AG04450 (cell line): ENCODE measurements around the gene SYNGR1. TPM values are rescaled to one million over a fixed set of nuclear protein-coding genes. Genes with fewer than 3 reads are reported as not detected.

Source experiments
- CTCF ChIA-PET: fragments of 300-600, 350-600 bp; formaldehyde crosslinking; extraction: SDS; loops from one replicate; lab custom pipeline; 2022; ENCODE audit warnings: antibody characterized with exemption, inconsistent platforms; lab: Charles Lee
- POLR2A ChIA-PET: fragments of 350-600 bp; formaldehyde crosslinking; extraction: SDS; loops from one replicate; lab custom pipeline; 2021; ENCODE audit warnings: antibody characterized with exemption, inconsistent platforms; lab: Yijun Ruan, JAX
- DNase-seq: peaks from one replicate; pipeline ENCODE4 v3.0.0-alpha.2; 2011; ENCODE audit warnings: low read depth, low spot score
- H3K27ac ChIP-seq: one replicate; pipeline ENCODE4 v1.5.1; 2012; ENCODE audit warnings: low read depth, low read length, control low read depth
- H3K27me3 ChIP-seq: one replicate; pipeline ENCODE4 v1.6.0; 2012; ENCODE audit warnings: low read length; ENCODE audit not compliant: control insufficient read depth, insufficient read depth
- H3K4me3 ChIP-seq: 2 replicates; pipeline ENCODE4 v1.5.1; 2011; ENCODE audit warnings: mild to moderate bottlenecking, low read depth, low read length, control low read depth
- H3K9me3 ChIP-seq: 2 replicates; pipeline ENCODE4 v1.5.1; 2012; ENCODE audit warnings: low read length; ENCODE audit not compliant: control insufficient read depth, insufficient read depth
- polyA plus RNA-seq: library from polyadenylated mRNA; depleted of rRNA; stranded (reverse); fragments of >200 nt; gene quantifications from 2 replicates; pipeline ENCODE4 v1.2.3, GENCODE V29; 2011
- TF ChIP-seq, protein P1 (sequence below): IDR thresholded peaks from 2 replicates; pipeline ENCODE4 v1.5.1; 2011; ENCODE audit warnings: low read depth, low read length, control low read depth, inconsistent platforms

SYNGR1 gene
- polyA plus RNA-seq, 1 experiment, result 20.8 TPM

DNA sequence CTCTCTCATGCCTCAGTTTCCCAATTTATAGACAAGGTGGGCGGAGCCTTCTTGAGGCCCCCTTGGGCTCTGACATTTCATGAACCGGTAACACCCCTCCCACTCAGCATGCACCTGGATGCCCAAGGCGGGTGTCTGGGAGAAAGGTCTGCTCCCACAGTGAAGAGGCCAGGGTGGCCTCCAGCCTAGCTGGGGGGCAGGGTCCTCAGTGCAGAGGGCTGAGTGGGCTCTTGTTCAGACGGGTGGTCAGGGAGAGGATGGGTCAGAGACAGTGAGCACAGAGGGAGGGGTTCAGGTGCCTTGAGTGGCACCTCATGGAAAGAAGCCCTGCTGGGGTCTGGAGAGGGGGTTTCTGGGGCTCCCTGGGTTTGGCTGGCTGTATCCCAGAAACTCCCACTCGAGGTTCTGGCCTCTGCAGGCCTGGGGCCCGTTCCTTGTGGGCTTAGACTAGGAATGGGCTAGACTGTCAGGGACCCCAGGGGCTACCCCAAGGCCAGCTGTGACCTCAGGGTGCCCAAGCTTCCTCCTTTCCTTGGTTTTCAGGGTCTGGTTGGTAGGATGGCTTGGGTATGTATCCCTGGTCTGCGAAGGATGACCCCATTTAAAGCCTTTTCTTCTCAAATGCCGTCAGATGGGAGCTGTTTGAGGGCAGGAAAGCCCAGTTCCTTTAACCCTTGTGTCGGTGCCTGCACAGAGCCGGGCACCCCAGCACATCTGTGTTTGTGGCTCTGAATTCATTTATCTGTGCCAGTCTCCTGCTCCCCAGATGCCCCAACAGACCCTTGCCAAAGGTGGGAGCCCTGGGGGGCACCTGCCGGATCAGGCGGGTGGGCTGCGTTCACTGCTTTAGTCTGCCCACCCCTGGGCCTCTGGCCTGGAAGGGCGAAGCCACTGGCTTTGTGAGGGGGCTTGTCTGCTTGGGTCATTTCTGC lies 1.2 kb downstream of the SYNGR1 start:
- no peak overlapping the region for H3K27ac ChIP-seq
- no peaks in the 10 kb centered on the region for H3K27me3 ChIP-seq
- H3K4me3 ChIP-seq, result peak overlapping the region; percentile 74
- DNase-seq, result no peak
- TF ChIP-seq, protein P1, sequence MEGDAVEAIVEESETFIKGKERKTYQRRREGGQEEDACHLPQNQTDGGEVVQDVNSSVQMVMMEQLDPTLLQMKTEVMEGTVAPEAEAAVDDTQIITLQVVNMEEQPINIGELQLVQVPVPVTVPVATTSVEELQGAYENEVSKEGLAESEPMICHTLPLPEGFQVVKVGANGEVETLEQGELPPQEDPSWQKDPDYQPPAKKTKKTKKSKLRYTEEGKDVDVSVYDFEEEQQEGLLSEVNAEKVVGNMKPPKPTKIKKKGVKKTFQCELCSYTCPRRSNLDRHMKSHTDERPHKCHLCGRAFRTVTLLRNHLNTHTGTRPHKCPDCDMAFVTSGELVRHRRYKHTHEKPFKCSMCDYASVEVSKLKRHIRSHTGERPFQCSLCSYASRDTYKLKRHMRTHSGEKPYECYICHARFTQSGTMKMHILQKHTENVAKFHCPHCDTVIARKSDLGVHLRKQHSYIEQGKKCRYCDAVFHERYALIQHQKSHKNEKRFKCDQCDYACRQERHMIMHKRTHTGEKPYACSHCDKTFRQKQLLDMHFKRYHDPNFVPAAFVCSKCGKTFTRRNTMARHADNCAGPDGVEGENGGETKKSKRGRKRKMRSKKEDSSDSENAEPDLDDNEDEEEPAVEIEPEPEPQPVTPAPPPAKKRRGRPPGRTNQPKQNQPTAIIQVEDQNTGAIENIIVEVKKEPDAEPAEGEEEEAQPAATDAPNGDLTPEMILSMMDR, result no peak
- ChIA-PET CTCF (no interaction called here), POLR2A (no interaction called here)
- H3K9me3 ChIP-seq, result no peaks in the 10 kb centered on the region

DNA sequence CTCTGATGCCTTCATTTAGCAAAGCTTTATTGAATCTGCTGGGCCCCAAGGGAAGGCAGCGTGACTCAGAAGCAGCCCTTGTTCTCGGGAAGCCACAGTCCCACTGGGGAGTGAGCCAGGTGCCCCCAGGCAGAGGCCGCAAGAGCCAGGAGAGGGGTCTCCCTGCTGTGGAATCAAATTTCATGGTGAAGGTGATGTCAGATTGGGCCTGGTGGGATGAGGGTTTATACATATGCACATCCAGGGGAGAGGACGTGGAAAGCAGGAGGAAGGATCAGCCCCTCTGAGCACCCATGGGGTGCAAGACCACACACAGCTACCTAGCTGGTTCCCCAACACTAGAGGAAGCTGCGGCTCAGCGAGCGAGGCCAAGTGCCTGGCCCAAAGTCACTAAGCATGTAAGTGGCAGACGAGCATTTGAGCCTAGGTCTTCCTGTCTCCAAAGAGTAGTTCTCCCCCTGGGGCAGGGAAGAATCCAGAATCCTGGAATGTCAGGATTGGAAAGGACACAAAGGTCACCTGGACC lies 2.0 kb downstream of the SYNGR1 start:
- H3K4me3 ChIP-seq, result no peak overlapping the region
- no peak for DNase-seq
- TF ChIP-seq, protein P1, result no peak
- CTCF ChIA-PET, result interaction anchor here (0.9 kb wide), 1 partner anchor 8 kb away, joined by 3 read pairs; no protein-coding TSS in a partner anchor
- POLR2A ChIA-PET, result interaction anchor here (0.9 kb wide), 1 partner anchor 32 kb away, joined by 3 read pairs; the partner anchor contains the start of gene RPL3
- no peak overlapping the region for H3K27ac ChIP-seq
- H3K9me3 ChIP-seq, result no peaks in the 10 kb centered on the region; the same call in 1 of the 2 replicates
- H3K27me3 ChIP-seq, result no peaks in the 10 kb centered on the region

DNA sequence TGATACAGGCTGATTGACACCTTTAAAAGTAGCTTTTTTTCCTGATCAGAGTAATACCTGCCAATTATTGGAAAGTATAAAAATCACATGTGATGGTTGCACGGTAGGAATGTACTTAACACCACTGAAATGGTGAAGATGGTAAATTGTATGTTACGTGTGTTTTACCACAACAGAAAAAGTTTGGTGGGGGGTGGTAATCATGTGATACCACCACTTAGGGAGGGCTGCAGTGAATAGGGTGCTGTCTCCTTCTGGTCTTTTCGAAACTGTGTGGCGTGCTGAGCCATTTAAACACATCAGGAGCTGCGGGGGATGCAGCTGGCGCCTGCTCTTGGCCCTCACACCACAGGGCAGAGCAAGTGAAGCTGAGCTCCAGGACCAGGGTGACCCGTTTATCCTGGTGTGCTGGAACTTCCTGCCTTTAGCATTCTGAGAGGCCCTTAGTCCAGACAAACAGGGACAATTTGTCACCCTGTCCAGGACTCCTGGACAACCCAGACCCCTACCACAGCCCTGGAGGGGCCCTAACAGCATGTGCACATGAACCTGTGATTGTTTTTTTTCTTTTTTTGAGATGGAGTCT lies 2.6 kb downstream of the SYNGR1 start:
- Histone ChIP-seq H3K4me3 (no peak overlapping the region), H3K27me3 (no peaks in the 10 kb centered on the region), H3K27ac (no peak overlapping the region), H3K9me3 (no peaks in the 10 kb centered on the region; the same call in 1 of the 2 replicates)
- no peak for DNase-seq
- TF ChIP-seq, protein P1, result no peak
- POLR2A ChIA-PET, result interaction anchor here (0.9 kb wide), 1 partner anchor 33 kb away, joined by 3 read pairs; the partner anchor contains the start of gene RPL3
- CTCF ChIA-PET, result interaction anchor here (0.9 kb wide), 1 partner anchor 9 kb away, joined by 3 read pairs; no protein-coding TSS in a partner anchor

DNA sequence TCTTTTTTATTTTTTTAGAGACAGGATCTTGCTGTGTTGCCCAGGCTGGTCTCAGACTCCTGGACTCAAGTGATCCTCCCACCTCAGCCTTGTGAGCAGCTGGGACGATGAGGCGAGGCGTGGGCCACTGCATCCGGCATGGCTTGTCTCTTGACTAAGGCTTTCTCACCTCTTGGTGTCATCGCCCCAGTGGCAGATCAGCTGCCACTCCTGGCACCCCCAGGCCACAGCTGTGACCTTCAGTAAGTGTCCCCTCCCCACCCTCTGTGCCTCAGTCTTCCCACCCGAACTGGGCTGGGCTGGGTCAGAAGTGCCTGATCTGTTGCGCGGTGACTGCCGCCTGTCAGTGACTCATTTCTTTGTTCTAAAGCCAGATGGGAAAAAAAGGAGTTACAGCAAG lies 3.6 kb downstream of the SYNGR1 start:
- POLR2A ChIA-PET, result no interaction called here
- no peak overlapping the region for H3K4me3 ChIP-seq
- H3K27me3 ChIP-seq, result no peaks in the 10 kb centered on the region
- no peak for DNase-seq
- CTCF ChIA-PET, result interaction anchor here (1.0 to 1.9 kb wide), 2 partner anchors 10 to 84 kb away, joined by 3 to 7 read pairs; no protein-coding TSS in a partner anchor
- H3K9me3 ChIP-seq, result no peaks in the 10 kb centered on the region; the same call in 1 of the 2 replicates
- no peak overlapping the region for H3K27ac ChIP-seq
- TF ChIP-seq, protein P1, result no peak
